WTC11 (cell line): ENCODE results near the gene STAC2. TPM values are rescaled to one million over a fixed set of nuclear protein-coding genes. Genes with fewer than 3 reads are reported as not detected.

Experiments
- ATAC-seq: fragments of 200-7000 bp; cut with Tn5 transposase; 2 replicates; pipeline ENCODE4 v1.10.0; 2021; ENCODE audit warnings: mild to moderate bottlenecking, moderate library complexity
- CTCF ChIA-PET: fragments of 300-600 bp; sonication (Branson Sonifier 250); formaldehyde crosslinking; loops from one replicate; lab custom pipeline; 2021; ENCODE audit warnings: antibody characterized with exemption; lab: Charles Lee
- POLR2A ChIA-PET: fragments of 350-600 bp; sonication (Branson Sonifier 250); formaldehyde crosslinking; loops from one replicate; lab custom pipeline; 2021; ENCODE audit warnings: antibody characterized with exemption; lab: Charles Lee
- DNase-seq: peaks from one replicate; pipeline ENCODE4 v3.0.0; 2021; ENCODE audit warnings: low spot score
- H3K27ac Mint-ChIP-seq: 2 replicates; pipeline ENCODE4 v1.8.0; 2021; ENCODE audit warnings: mixed read lengths
- H3K27me3 Mint-ChIP-seq: 2 replicates; pipeline ENCODE4 v1.8.0; 2021; ENCODE audit warnings: low read depth, mild to moderate bottlenecking, moderate library complexity, mixed read lengths
- H3K36me3 Mint-ChIP-seq: 2 replicates; pipeline ENCODE4 v1.8.0; 2021; ENCODE audit warnings: mixed read lengths
- H3K4me1 Mint-ChIP-seq: 2 replicates; pipeline ENCODE4 v1.8.0; 2022; ENCODE audit warnings: mixed read lengths
- H3K4me3 Mint-ChIP-seq: 2 replicates; pipeline ENCODE4 v1.8.0; 2021; ENCODE audit warnings: mild to moderate bottlenecking, moderate library complexity, mixed read lengths
- H3K9me3 Mint-ChIP-seq: 2 replicates; pipeline ENCODE4 v1.8.0; 2021; ENCODE audit warnings: mixed read lengths
- AR ChIP-seq: fragments of 250-450 bp; sonication (Bioruptor Pico); IDR thresholded peaks from 2 replicates; pipeline ENCODE4 v1.9.0; 2021; ENCODE audit warnings: mild to moderate bottlenecking
- ATF6 ChIP-seq: sonication (generic); formaldehyde crosslinking; IDR thresholded peaks from 2 replicates; pipeline ENCODE4 v1.8.1; 2023; ENCODE audit warnings: mild to moderate bottlenecking, missing genetic modification reagents
- CREM ChIP-seq: sonication (generic); formaldehyde crosslinking; IDR thresholded peaks from 2 replicates; pipeline ENCODE4 v1.8.1; 2022; ENCODE audit warnings: mild to moderate bottlenecking, missing genetic modification reagents, moderate library complexity
- CTCF ChIP-seq: fragments of 200-600 bp; IDR thresholded peaks from 2 replicates; pipeline ENCODE4 v1.8.0; 2022; ENCODE audit warnings: antibody characterized with exemption
- E2F1 ChIP-seq: sonication (generic); formaldehyde crosslinking; IDR thresholded peaks from 2 replicates; pipeline ENCODE4 v1.8.0; 2022; ENCODE audit warnings: mild to moderate bottlenecking, missing genetic modification reagents
- ELF4 ChIP-seq: sonication (generic); formaldehyde crosslinking; IDR thresholded peaks from 2 replicates; pipeline ENCODE4 v1.8.1; 2022; ENCODE audit warnings: low read depth, mild to moderate bottlenecking, moderate library complexity, missing genetic modification reagents
- ETV6 ChIP-seq: sonication (generic); formaldehyde crosslinking; IDR thresholded peaks from 2 replicates; pipeline ENCODE4 v1.8.1; 2022; ENCODE audit warnings: mild to moderate bottlenecking, missing genetic modification reagents
- HMGA2 ChIP-seq: fragments of 250-450 bp; sonication (Bioruptor Pico); IDR thresholded peaks from 2 replicates; pipeline ENCODE4 v1.4.0; 2021; ENCODE audit warnings: mild to moderate bottlenecking, moderate library complexity
- JUN ChIP-seq: sonication (generic); formaldehyde crosslinking; IDR thresholded peaks from 2 replicates; pipeline ENCODE4 v1.8.0; 2023; ENCODE audit warnings: mild to moderate bottlenecking, missing genetic modification reagents
- NR2C2 ChIP-seq: sonication (generic); formaldehyde crosslinking; IDR thresholded peaks from 2 replicates; pipeline ENCODE4 v1.8.0; 2022; ENCODE audit warnings: mild to moderate bottlenecking, missing genetic modification reagents
- OVOL2 ChIP-seq: fragments of 250-450 bp; sonication (Bioruptor Pico); IDR thresholded peaks from 2 replicates; pipeline ENCODE4 v1.9.0; 2021; ENCODE audit warnings: mild to moderate bottlenecking, borderline replicate concordance
- PRRX2 ChIP-seq: fragments of 250-450 bp; sonication (Bioruptor Pico); IDR thresholded peaks from 2 replicates; pipeline ENCODE4 v1.8.0; 2021; ENCODE audit warnings: mild to moderate bottlenecking
- ZNF263 ChIP-seq: sonication (generic); formaldehyde crosslinking; IDR thresholded peaks from 2 replicates; pipeline ENCODE4 v1.8.1; 2022; ENCODE audit warnings: low read depth, mild to moderate bottlenecking, moderate library complexity, missing genetic modification reagents
- ZNF281 ChIP-seq: sonication (generic); formaldehyde crosslinking; IDR thresholded peaks from 2 replicates; pipeline ENCODE4 v1.8.0; 2023; ENCODE audit warnings: mild to moderate bottlenecking, missing genetic modification reagents
- ZNF423 ChIP-seq: fragments of 250-450 bp; sonication (Bioruptor Pico); IDR thresholded peaks from 2 replicates; pipeline ENCODE4 v2.1.2; 2022; ENCODE audit warnings: mild to moderate bottlenecking, moderate library complexity
- total RNA-seq: library from RNA; stranded (reverse); gene quantifications from 3 replicates; pipeline ENCODE4 v1.2.3, GENCODE V29; 2021

The STAC2 gene
- total RNA-seq, 1 experiment from 2014 or later: 4.2 TPM

GRCh38 chr17:39222866-39223834 is 2.6 kb downstream of the STAC2 start:
- H3K36me3 Mint-ChIP-seq: no peaks in the 10 kb centered on the region

More at GRCh38 chr17:39222866-39223834, 2.6 kb downstream of the STAC2 start:
- peaks cover 18% of the 10 kb centered on the region for H3K4me1 Mint-ChIP-seq
- TF ChIP-seq E2F1 (CRISPR knock-in tag) (no peak), ELF4 (CRISPR knock-in tag) (no peak), ZNF281 (CRISPR knock-in tag) (no peak), CTCF (no peak), ZNF263 (CRISPR knock-in tag) (no peak), HMGA2 (CRISPR knock-in tag) (no peak), ATF6 (no peak), JUN (no peak), CREM (no peak), NR2C2 (no peak), ETV6 (no peak), PRRX2 (CRISPR knock-in tag) (no peak), AR (CRISPR knock-in tag) (no peak), ZNF423 (CRISPR knock-in tag) (no peak), OVOL2 (CRISPR knock-in tag) (no peak)
- no peak overlapping the region for H3K27ac Mint-ChIP-seq
- ATAC-seq (no peak), DNase-seq (no peak)
- H3K4me3 Mint-ChIP-seq: peak overlapping the region; percentile 80
- H3K9me3 Mint-ChIP-seq: no peaks in the 10 kb centered on the region
- POLR2A ChIA-PET: interaction anchor here (1.6 kb wide), 1 partner anchor 12 kb away, joined by 6 read pairs; no protein-coding TSS in a partner anchor
- CTCF ChIA-PET: interaction anchor here (0.8 to 3.4 kb wide), 9 partner anchors 9 to 48 kb away, joined by 3 to 40 read pairs (median 5); no protein-coding TSS in a partner anchor
- H3K27me3 Mint-ChIP-seq: peaks cover 64% of the 10 kb centered on the region
